ENCODE measurements around the gene CCL24. TPM values are rescaled to one million over a fixed set of nuclear protein-coding genes. Genes with fewer than 3 reads are reported as not detected.

The CCL24 gene
- polyA plus RNA-seq, 3 donors, result 1.2 TPM; not detected in 2

DNA sequence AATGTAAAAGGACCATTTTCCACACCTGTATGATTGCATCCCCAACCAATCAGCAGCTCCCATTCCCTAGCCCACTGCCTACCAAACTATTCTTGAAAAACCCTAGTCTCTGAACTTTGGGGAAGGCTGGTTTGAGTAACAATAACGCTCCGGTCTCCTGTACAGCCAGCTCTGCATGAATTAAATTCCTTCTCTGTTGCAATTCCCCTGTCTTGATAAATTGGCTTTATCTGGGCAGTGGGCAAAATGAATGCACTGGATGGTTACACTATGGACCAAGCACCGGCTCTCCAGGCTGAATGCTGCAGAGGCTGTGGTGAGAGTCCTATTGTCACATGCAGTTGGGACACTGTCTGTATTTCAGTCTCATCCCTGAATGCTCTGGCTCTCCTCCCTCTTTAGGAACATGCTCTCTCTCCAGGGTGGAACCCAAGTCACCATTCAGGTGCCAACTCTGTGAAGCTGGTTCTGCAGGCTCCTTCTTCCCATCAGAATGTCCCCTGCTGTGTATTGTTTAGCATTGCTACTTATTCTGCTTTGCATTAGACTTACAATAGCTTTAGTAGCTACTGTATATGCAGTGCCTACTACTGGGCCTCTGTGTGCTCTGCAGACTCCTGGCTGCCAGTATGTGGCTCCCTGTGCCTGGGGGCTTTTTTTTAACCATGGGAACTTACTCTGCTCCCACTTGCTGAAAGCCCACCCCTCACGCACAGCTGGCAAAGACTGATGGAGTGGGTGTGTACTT, 6.9 kb downstream of the CCL24 start:
- no peaks in the 10 kb centered on the region for H3K27me3 ChIP-seq (ENCODE audit: control insufficient read depth in 2 of 2, insufficient read depth in 2 of 2, low read length in 2 of 2)
- H3K79me2 ChIP-seq (ENCODE audit: insufficient read depth, low read length), result no peaks in the 10 kb centered on the region
- H3K27ac ChIP-seq (ENCODE audit: low read depth in 1 of 2, low read length in 2 of 2), result no peak overlapping the region
- no peak overlapping the region for H2AFZ ChIP-seq (ENCODE audit: insufficient read depth, low read depth, low read length, poor library complexity, severe bottlenecking)
- H4K20me1 ChIP-seq (ENCODE audit: insufficient read depth, low read length), result no peaks in the 10 kb centered on the region
- H3K9ac ChIP-seq (ENCODE audit: insufficient read depth, low read length, poor library complexity, severe bottlenecking), result no peak overlapping the region
- Mint-ChIP-seq H3K9me3 (peaks cover 15 to 30% (median 25%) of the 10 kb centered on the region in 7 donors), H3K36me3 (peaks cover 0 to 2% of the 10 kb centered on the region in 2 donors), H3K4me1 (no peaks in the 10 kb centered on the region), H3K4me3 (no peak overlapping the region), H3K27ac (no peak overlapping the region), H3K27me3 (ENCODE audit: low read depth in 3 of 3) (peaks cover 2 to 7% (median 4%) of the 10 kb centered on the region in 3 donors)
- H3K9me3 ChIP-seq (replicated peaks in 1 of 2; ENCODE audit: control insufficient read depth in 1 of 2, insufficient read depth in 1 of 2, low read length in 2 of 2), result peaks cover 22 to 30% of the 10 kb centered on the region in 2 donors
- WGBS (ENCODE audit: insufficient coverage), result 100% methylated on average over 4 of the region's 4 CpGs
- H3K4me2 ChIP-seq (replicated peaks; ENCODE audit: extremely low read depth, low read length, poor library complexity, severe bottlenecking), result no peak overlapping the region
- intact Hi-C loops (cut with micrococcal nuclease), result no loop called here
- DNase-seq, result no peak
- no peaks in the 10 kb centered on the region for H3K36me3 ChIP-seq (replicated peaks in 1 of 2; ENCODE audit: control insufficient read depth in 1 of 2, insufficient read depth in 2 of 2, low read length in 2 of 2)
- TF ChIP-seq, protein P1, sequence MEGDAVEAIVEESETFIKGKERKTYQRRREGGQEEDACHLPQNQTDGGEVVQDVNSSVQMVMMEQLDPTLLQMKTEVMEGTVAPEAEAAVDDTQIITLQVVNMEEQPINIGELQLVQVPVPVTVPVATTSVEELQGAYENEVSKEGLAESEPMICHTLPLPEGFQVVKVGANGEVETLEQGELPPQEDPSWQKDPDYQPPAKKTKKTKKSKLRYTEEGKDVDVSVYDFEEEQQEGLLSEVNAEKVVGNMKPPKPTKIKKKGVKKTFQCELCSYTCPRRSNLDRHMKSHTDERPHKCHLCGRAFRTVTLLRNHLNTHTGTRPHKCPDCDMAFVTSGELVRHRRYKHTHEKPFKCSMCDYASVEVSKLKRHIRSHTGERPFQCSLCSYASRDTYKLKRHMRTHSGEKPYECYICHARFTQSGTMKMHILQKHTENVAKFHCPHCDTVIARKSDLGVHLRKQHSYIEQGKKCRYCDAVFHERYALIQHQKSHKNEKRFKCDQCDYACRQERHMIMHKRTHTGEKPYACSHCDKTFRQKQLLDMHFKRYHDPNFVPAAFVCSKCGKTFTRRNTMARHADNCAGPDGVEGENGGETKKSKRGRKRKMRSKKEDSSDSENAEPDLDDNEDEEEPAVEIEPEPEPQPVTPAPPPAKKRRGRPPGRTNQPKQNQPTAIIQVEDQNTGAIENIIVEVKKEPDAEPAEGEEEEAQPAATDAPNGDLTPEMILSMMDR (IDR thresholded peaks at IDR 0.05), result no peak
- H3K4me3 ChIP-seq (replicated peaks in 1 of 3; ENCODE audit: low read depth in 2 of 3, low read length in 3 of 3), result no peak overlapping the region
- H3K4me1 ChIP-seq (ENCODE audit: control insufficient read depth in 1 of 2, insufficient read depth in 2 of 2, low read length in 2 of 2), result no peaks in the 10 kb centered on the region

DNA sequence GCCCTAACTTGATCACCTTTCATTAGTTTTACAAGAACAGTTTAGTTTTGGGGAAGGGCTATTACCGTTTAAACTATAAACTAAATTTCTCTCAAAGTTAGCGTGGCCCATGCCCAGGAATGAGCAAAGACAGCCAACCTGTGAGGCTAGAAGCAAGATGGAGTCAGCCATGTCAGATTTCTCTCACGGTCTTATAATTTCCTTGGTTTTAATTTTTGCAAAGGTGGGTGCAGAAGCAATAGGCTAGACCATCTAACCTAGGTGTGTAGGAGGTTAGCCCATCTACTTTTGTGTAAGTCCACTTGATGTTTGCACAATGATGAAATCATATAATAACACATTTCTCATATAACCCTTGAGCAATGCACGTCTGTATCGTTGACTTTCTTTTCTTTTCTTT, 8.9 kb downstream of the CCL24 start:
- intact Hi-C loops (cut with micrococcal nuclease), result no loop called here
- H4K20me1 ChIP-seq (ENCODE audit: insufficient read depth, low read length), result no peaks in the 10 kb centered on the region
- H3K27ac Mint-ChIP-seq, result no peak overlapping the region
- H3K27me3 ChIP-seq (ENCODE audit: control insufficient read depth in 2 of 2, insufficient read depth in 2 of 2, low read length in 2 of 2), result no peaks in the 10 kb centered on the region
- H3K4me1 Mint-ChIP-seq, result no peaks in the 10 kb centered on the region
- H2AFZ ChIP-seq (ENCODE audit: insufficient read depth, low read depth, low read length, poor library complexity, severe bottlenecking), result no peak overlapping the region
- H3K9me3 Mint-ChIP-seq, result peaks cover 15 to 30% (median 25%) of the 10 kb centered on the region in 7 donors
- H3K79me2 ChIP-seq (ENCODE audit: insufficient read depth, low read length), result no peaks in the 10 kb centered on the region
- no peak overlapping the region for H3K4me2 ChIP-seq (replicated peaks; ENCODE audit: extremely low read depth, low read length, poor library complexity, severe bottlenecking)
- DNase-seq, result no peak
- H3K9me3 ChIP-seq (replicated peaks in 1 of 2; ENCODE audit: control insufficient read depth in 1 of 2, insufficient read depth in 1 of 2, low read length in 2 of 2), result peaks cover 22 to 30% of the 10 kb centered on the region in 2 donors
- TF ChIP-seq, protein P1 (IDR thresholded peaks at IDR 0.05), result no peak
- H3K4me3 ChIP-seq (replicated peaks in 1 of 3; ENCODE audit: low read depth in 2 of 3, low read length in 3 of 3), result no peak overlapping the region
- no peaks in the 10 kb centered on the region for H3K36me3 ChIP-seq (replicated peaks in 1 of 2; ENCODE audit: control insufficient read depth in 1 of 2, insufficient read depth in 2 of 2, low read length in 2 of 2)
- no peak overlapping the region for H3K4me3 Mint-ChIP-seq
- H3K27me3 Mint-ChIP-seq (ENCODE audit: low read depth in 3 of 3), result peaks cover 2 to 7% (median 4%) of the 10 kb centered on the region in 3 donors
- H3K27ac ChIP-seq (ENCODE audit: low read depth in 1 of 2, low read length in 2 of 2), result no peak overlapping the region
- WGBS (ENCODE audit: insufficient coverage), result 70% methylated on average over 2 of the region's 5 CpGs
- H3K4me1 ChIP-seq (ENCODE audit: control insufficient read depth in 1 of 2, insufficient read depth in 2 of 2, low read length in 2 of 2), result no peaks in the 10 kb centered on the region
- no peak overlapping the region for H3K9ac ChIP-seq (ENCODE audit: insufficient read depth, low read length, poor library complexity, severe bottlenecking)
- peaks cover 0 to 2% of the 10 kb centered on the region in 2 donors for H3K36me3 Mint-ChIP-seq

All from CD14-positive monocyte (primary cell).